ENCODE data around the gene ECI1.
A peak's percentile ranks its signal among the peaks of the same experiment; 100 is the strongest.

ECI1 gene

DNA sequence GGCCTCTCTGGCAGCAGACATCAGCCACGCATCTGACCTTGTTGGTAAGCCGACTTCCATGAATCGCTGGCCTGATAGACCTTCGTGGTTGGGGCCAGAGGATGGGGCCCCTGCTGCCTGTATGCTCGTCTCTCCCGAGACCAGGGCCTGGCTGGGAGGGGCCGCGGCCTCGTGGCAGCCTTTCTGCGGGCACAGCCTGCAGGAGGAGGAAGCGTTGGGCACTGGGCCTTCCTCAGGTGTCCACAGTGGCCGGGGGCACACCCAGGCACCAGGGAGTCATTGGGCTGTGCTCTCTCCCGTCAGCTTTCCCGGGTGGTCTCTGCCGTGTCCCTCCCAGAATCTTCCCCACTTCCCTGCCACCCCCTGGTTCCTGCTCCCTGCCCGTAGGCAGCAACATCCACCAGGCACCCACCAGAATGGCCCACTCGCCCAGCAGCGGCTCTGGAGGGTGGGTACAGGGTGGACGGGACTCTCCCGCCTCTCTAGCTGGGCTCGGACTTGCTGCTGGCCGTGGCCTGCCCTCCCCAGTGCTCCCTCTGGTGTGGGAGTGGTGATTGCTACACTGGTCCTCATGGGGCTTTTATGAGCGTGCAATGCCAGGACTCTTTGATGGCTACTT is 21.6 kb downstream of the ECI1 start:
- H3K4me3 ChIP-seq = no peak overlapping the region
- no peaks in the 10 kb centered on the region for H3K9me3 ChIP-seq (ENCODE audit: low read depth, low read length)
- peaks cover 13% of the 10 kb centered on the region; the same call in 1 of the 2 replicates for H3K36me3 ChIP-seq (ENCODE audit: insufficient read depth, low read length)
- TF ChIP-seq FOXP2 (optimal IDR thresholded peaks at IDR 0.05; ENCODE audit: control extremely low read depth, extremely low read length, insufficient read depth) (no peak), POLR2AphosphoS5 (IDR thresholded peaks at IDR 0.05; ENCODE audit: borderline replicate concordance, low read depth, low read length) (no peak), EZH2 (IDR thresholded peaks at IDR 0.05) (no peak)
- no peak overlapping the region for H3K27ac ChIP-seq
- no peak overlapping the region for H3K9ac ChIP-seq (ENCODE audit: insufficient read length)
- DNase-seq (ENCODE audit: low read depth, low spot score) = no peak

DNA sequence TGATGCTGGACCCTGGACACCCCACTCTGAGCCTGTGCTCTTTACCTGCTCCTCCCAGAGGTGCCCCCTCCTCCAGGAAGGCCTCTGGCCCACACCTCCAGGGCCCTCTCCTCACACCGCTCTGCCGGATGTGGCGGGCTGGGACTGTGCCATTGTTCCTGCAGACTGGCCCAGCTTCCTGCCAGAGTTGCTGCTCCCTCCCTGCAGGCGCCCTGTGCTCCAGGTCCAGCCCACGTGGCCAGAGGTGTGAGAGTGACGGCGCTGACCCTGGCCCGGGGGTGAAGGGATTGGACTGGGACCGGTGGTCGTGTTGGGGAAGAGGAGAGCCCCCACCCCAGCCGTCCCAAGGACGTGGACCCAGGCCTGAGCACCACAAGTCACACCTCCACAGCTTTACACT is 22.3 kb downstream of the ECI1 start:
- Histone ChIP-seq H3K9ac (ENCODE audit: insufficient read length) (no peak overlapping the region), H3K27ac (no peak overlapping the region), H3K4me3 (no peak overlapping the region), H3K9me3 (ENCODE audit: low read depth, low read length) (no peaks in the 10 kb centered on the region), H3K36me3 (ENCODE audit: insufficient read depth, low read length) (peaks cover 13% of the 10 kb centered on the region; the same call in 1 of the 2 replicates)
- no peak for DNase-seq (ENCODE audit: low read depth, low spot score)
- TF ChIP-seq POLR2AphosphoS5 (IDR thresholded peaks at IDR 0.05; ENCODE audit: borderline replicate concordance, low read depth, low read length) = no peak
- TF ChIP-seq EZH2 (IDR thresholded peaks at IDR 0.05) = no peak
- no peak for TF ChIP-seq FOXP2 (optimal IDR thresholded peaks at IDR 0.05; ENCODE audit: control extremely low read depth, extremely low read length, insufficient read depth)

DNA sequence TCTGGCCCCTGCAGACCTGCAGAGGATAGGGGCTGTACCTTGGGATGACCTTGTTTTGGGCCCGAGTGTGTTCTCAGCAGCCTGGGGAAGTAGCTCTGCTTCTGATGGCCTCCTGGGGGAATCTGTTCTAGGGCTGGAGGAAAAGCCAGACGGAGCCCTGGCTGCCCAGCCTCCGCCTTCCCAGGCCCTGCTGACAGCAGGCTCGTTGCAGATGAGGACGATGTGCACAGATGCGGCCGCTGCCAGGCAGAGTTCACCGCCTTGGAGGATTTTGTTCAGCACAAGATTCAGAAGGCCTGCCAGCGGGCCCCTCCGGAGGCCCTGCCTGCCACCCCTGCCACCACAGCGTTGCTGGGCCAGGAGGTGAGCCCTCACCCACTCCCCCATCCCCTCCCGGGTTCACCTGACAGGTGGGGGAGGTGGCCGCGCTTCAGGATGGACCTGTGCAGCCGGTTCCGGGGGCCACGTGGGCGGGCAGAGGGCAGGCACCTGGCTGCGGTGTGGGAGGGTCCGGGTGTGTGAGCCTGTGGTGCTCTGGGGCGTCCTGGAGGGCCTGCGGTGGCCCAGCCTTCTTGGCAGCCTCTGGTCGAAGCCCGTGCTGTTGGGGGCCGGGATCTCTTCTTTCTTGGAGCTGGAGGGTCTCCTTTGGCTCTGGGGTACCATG is 23.1 kb downstream of the ECI1 start:
- TF ChIP-seq POLR2AphosphoS5 (IDR thresholded peaks at IDR 0.05; ENCODE audit: borderline replicate concordance, low read depth, low read length) = no peak
- TF ChIP-seq EZH2 (IDR thresholded peaks at IDR 0.05) = no peak
- TF ChIP-seq FOXP2 (optimal IDR thresholded peaks at IDR 0.05; ENCODE audit: control extremely low read depth, extremely low read length, insufficient read depth) = no peak
- Histone ChIP-seq H3K27ac (no peak overlapping the region), H3K9ac (ENCODE audit: insufficient read length) (no peak overlapping the region), H3K36me3 (ENCODE audit: insufficient read depth, low read length) (peaks cover 13% of the 10 kb centered on the region; the same call in 1 of the 2 replicates), H3K9me3 (ENCODE audit: low read depth, low read length) (no peaks in the 10 kb centered on the region), H3K4me3 (no peak overlapping the region)
- no peak for DNase-seq (ENCODE audit: low read depth, low spot score)

DNA sequence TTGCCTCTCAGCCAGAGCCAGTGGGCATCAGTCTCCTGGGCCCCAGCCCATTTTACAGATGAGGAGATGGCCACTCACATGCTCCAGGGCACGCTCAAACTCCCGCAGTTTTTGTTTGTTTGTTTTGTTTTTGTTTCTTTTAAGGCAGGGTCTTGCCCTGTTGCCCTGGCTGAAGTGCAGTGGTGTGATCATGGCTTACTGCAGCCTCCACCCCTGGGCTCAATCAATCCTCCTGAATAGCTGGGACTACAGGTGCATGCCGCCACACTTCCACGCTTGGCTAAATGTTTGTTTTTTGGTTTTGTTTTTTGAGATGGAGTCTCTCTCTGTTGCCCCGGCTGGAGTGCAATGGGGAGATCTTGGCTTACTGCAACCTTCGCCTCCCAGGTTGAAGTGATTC is 24.5 kb downstream of the ECI1 start:
- Histone ChIP-seq H3K4me3 (no peak overlapping the region), H3K27ac (no peak overlapping the region), H3K36me3 (ENCODE audit: insufficient read depth, low read length) (peaks cover 13% of the 10 kb centered on the region; the same call in 1 of the 2 replicates), H3K9ac (ENCODE audit: insufficient read length) (no peak overlapping the region), H3K9me3 (ENCODE audit: low read depth, low read length) (no peaks in the 10 kb centered on the region)
- TF ChIP-seq POLR2AphosphoS5 (IDR thresholded peaks at IDR 0.05; ENCODE audit: borderline replicate concordance, low read depth, low read length) (no peak), FOXP2 (optimal IDR thresholded peaks at IDR 0.05; ENCODE audit: control extremely low read depth, extremely low read length, insufficient read depth) (no peak), EZH2 (IDR thresholded peaks at IDR 0.05) (no peak)
- DNase-seq (ENCODE audit: low read depth, low spot score) = no peak

DNA sequence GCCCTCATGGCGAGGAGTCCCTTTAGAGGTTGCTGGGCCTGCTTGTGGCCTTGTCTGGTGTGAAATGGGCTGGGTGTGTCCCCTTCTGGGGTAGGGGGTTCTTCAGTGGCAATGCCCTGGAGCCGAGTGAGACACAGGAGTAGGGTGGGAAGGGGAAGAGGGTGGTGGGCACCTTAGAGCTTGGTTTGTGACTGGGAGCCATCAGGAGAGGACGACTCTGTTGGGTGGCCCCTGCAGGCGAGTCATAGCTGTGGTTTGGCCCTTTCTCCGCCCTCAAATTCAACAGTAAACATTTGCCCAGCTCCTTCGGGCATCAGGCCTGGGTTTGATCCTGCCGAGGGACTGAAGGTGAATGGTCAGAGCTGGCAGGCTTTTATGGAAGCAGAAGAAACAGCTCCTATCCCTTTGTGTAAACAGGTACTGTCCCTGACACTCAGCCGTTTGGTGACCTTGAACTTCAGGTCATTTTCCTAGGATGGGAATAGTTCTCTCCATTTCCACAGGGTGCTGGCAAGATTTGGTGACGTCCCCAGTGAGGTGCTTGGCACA is 25.1 kb downstream of the ECI1 start:
- Histone ChIP-seq H3K4me3 (no peak overlapping the region), H3K36me3 (ENCODE audit: insufficient read depth, low read length) (peaks cover 12% of the 10 kb centered on the region; the same call in 1 of the 2 replicates), H3K9me3 (ENCODE audit: low read depth, low read length) (no peaks in the 10 kb centered on the region), H3K27ac (no peak overlapping the region), H3K9ac (ENCODE audit: insufficient read length) (no peak overlapping the region)
- DNase-seq (ENCODE audit: low read depth, low spot score) = no peak
- TF ChIP-seq POLR2AphosphoS5 (IDR thresholded peaks at IDR 0.05; ENCODE audit: borderline replicate concordance, low read depth, low read length) (no peak), EZH2 (IDR thresholded peaks at IDR 0.05) (no peak), FOXP2 (optimal IDR thresholded peaks at IDR 0.05; ENCODE audit: control extremely low read depth, extremely low read length, insufficient read depth) (no peak)

- Histone ChIP-seq H3K4me3 (peak overlapping the region; percentile 88), H3K9me3 (ENCODE audit: low read depth, low read length) (no peaks in the 10 kb centered on the region), H3K9ac (ENCODE audit: insufficient read length) (peak overlapping the region; percentile 97), H3K36me3 (ENCODE audit: insufficient read depth, low read length) (peaks cover 5% of the 10 kb centered on the region; the same call in 1 of the 2 replicates), H3K27ac (peak overlapping the region; percentile 67)
- no peak for DNase-seq (ENCODE audit: low read depth, low spot score)
- TF ChIP-seq FOXP2 (optimal IDR thresholded peaks at IDR 0.05; ENCODE audit: control extremely low read depth, extremely low read length, insufficient read depth) (no peak), EZH2 (IDR thresholded peaks at IDR 0.05) (no peak), POLR2AphosphoS5 (IDR thresholded peaks at IDR 0.05; ENCODE audit: borderline replicate concordance, low read depth, low read length) (no peak)
These were observed 27.4 kb downstream of the ECI1 start for GRCh38 chr16:2223942-2224486.

DNA sequence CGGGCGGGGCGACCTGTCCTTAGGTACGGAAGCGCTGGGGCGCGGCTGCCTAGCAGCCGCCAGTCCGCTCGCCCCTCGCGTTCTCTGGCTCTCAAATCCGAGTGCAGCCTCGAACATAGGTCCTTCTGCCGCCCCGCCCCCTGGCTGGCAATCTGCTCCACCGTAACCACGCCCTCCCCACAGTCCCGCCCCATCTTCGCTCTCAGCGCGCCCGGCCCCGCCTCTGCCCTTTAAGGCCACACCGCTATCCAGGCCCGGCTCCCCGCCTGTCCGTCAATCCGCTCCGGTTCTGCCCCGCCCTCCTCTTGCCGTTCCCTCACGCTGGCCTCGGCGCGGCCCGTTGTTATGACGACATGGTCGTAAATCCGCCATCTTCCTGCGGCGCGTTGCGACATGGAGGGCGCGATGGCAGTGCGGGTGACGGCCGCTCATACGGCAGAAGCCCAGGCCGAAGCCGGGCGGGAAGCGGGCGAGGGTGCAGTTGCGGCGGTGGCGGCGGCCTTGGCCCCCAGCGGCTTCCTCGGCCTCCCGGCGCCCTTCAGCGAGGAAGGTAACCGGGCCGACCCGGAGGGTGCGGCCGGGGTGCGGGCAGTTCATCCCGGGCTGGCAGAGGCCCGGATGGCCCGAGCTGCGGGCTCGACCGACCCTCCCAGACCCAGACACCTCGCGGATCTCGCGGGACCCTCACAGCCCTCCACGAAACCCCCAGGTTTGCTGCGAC is 28.0 kb downstream of the ECI1 start, which contains the start of gene E4F1:
TSS of gene E4F1 (plus strand) at position 371 of the 721 bp plus-strand sequence. CDS start at position 394, 23 bp downstream.
- peak; percentile 64 for TF ChIP-seq FOXP2 (optimal IDR thresholded peaks at IDR 0.05; ENCODE audit: control extremely low read depth, extremely low read length, insufficient read depth)
- TF ChIP-seq POLR2AphosphoS5 (IDR thresholded peaks at IDR 0.05; ENCODE audit: borderline replicate concordance, low read depth, low read length) = peak; percentile 95
- no peak for TF ChIP-seq EZH2 (IDR thresholded peaks at IDR 0.05)
- peak within 1 kb of the TSS; percentile 67 for H3K27ac ChIP-seq
- H3K4me3 ChIP-seq = peak within 1 kb of the TSS; percentile 88
- peak within 1 kb of the TSS; percentile 97 for H3K9ac ChIP-seq (ENCODE audit: insufficient read length)
- peak; percentile 89 for DNase-seq (ENCODE audit: low read depth, low spot score)
- H3K9me3 ChIP-seq (ENCODE audit: low read depth, low read length) = no peaks in the 10 kb centered on the region
- H3K36me3 ChIP-seq (ENCODE audit: insufficient read depth, low read length) = no peaks in the 10 kb centered on the region; the same call in 1 of the 2 replicates

Measured in SK-N-MC (cell line).